Measurements from ENCODE around the gene EEPD1.

The EEPD1 gene

GRCh38 chr7:36165802-36166201 lies 12.7 kb downstream of the EEPD1 start:
- H3K79me2 ChIP-seq (ENCODE audit: low read length) = no peaks in the 10 kb centered on the region

GRCh38 chr7:36167403-36168050 lies 14.5 kb downstream of the EEPD1 start:
- Histone ChIP-seq H3K27me3 (ENCODE audit: low read depth, low read length) (peaks cover 3% of the 10 kb centered on the region; the same call in 1 of the 2 replicates), H4K20me1 (ENCODE audit: insufficient read depth, low read length) (no peaks in the 10 kb centered on the region), H3K4me3 (ENCODE audit: low read length) (no peak overlapping the region), H3K27ac (ENCODE audit: low read length) (no peak overlapping the region), H3K79me2 (ENCODE audit: low read length) (no peaks in the 10 kb centered on the region), H3K36me3 (replicated peaks; ENCODE audit: low read depth, low read length) (no peaks in the 10 kb centered on the region), H3K4me2 (ENCODE audit: low read length) (no peak overlapping the region), H2AFZ (ENCODE audit: low read depth, low read length) (no peak overlapping the region), H3K9ac (ENCODE audit: low read length) (no peak overlapping the region), H3K4me1 (ENCODE audit: low read length) (peaks cover 6% of the 10 kb centered on the region), H3K9me3 (ENCODE audit: insufficient read depth, low read length) (no peaks in the 10 kb centered on the region)
- TF ChIP-seq, protein P1, sequence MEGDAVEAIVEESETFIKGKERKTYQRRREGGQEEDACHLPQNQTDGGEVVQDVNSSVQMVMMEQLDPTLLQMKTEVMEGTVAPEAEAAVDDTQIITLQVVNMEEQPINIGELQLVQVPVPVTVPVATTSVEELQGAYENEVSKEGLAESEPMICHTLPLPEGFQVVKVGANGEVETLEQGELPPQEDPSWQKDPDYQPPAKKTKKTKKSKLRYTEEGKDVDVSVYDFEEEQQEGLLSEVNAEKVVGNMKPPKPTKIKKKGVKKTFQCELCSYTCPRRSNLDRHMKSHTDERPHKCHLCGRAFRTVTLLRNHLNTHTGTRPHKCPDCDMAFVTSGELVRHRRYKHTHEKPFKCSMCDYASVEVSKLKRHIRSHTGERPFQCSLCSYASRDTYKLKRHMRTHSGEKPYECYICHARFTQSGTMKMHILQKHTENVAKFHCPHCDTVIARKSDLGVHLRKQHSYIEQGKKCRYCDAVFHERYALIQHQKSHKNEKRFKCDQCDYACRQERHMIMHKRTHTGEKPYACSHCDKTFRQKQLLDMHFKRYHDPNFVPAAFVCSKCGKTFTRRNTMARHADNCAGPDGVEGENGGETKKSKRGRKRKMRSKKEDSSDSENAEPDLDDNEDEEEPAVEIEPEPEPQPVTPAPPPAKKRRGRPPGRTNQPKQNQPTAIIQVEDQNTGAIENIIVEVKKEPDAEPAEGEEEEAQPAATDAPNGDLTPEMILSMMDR (IDR thresholded peaks at IDR 0.05; ENCODE audit: low read depth, low read length) = no peak
- TF ChIP-seq EZH2phosphoT487 (IDR thresholded peaks at IDR 0.05; ENCODE audit: low read depth) = no peak

More at GRCh38 chr7:36165802-36166201, 12.7 kb downstream of the EEPD1 start:
- Histone ChIP-seq H3K4me1 (ENCODE audit: low read length) (peaks cover 6% of the 10 kb centered on the region), H4K20me1 (ENCODE audit: insufficient read depth, low read length) (no peaks in the 10 kb centered on the region), H2AFZ (ENCODE audit: low read depth, low read length) (no peak overlapping the region), H3K9me3 (ENCODE audit: insufficient read depth, low read length) (no peaks in the 10 kb centered on the region), H3K36me3 (replicated peaks; ENCODE audit: low read depth, low read length) (no peaks in the 10 kb centered on the region), H3K4me3 (ENCODE audit: low read length) (no peak overlapping the region), H3K9ac (ENCODE audit: low read length) (no peak overlapping the region), H3K27ac (ENCODE audit: low read length) (no peak overlapping the region), H3K27me3 (ENCODE audit: low read depth, low read length) (peaks cover 3% of the 10 kb centered on the region; the same call in 1 of the 2 replicates), H3K4me2 (ENCODE audit: low read length) (no peak overlapping the region; the same call in 1 of the 2 replicates)
- TF ChIP-seq EZH2phosphoT487 (IDR thresholded peaks at IDR 0.05; ENCODE audit: low read depth) = no peak
- TF ChIP-seq, protein P1 (IDR thresholded peaks at IDR 0.05; ENCODE audit: low read depth, low read length) = no peak

DNA sequence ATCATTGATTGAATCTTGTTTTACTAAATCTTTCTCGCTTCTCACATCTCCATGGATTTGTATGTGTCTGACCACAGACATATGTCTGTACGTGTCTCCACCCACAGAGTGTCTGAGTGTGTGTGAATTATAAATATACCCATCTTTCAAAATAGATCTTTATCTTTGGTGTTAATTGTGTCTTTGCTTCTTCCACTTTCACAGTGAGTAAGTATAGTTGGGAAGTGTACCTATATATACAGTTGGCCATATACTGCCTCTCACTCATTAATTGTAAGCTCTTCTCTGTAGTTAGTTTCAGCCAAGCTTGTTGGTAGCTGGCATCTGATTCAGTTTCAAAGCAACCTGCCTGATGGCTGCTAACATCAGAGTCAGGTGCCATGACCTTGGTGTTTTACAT lies 18.4 kb downstream of the EEPD1 start:
- Histone ChIP-seq H4K20me1 (ENCODE audit: insufficient read depth, low read length) (no peaks in the 10 kb centered on the region), H3K36me3 (replicated peaks; ENCODE audit: low read depth, low read length) (no peaks in the 10 kb centered on the region), H3K4me3 (ENCODE audit: low read length) (no peak overlapping the region), H3K4me1 (ENCODE audit: low read length) (no peaks in the 10 kb centered on the region), H3K79me2 (ENCODE audit: low read length) (no peaks in the 10 kb centered on the region), H3K27me3 (ENCODE audit: low read depth, low read length) (no peaks in the 10 kb centered on the region), H3K9me3 (ENCODE audit: insufficient read depth, low read length) (no peaks in the 10 kb centered on the region), H3K9ac (ENCODE audit: low read length) (no peak overlapping the region), H2AFZ (ENCODE audit: low read depth, low read length) (no peak overlapping the region), H3K27ac (ENCODE audit: low read length) (no peak overlapping the region), H3K4me2 (ENCODE audit: low read length) (no peak overlapping the region)
- TF ChIP-seq, protein P1 (IDR thresholded peaks at IDR 0.05; ENCODE audit: low read depth, low read length) = no peak
- no peak for TF ChIP-seq EZH2phosphoT487 (IDR thresholded peaks at IDR 0.05; ENCODE audit: low read depth)

DNA sequence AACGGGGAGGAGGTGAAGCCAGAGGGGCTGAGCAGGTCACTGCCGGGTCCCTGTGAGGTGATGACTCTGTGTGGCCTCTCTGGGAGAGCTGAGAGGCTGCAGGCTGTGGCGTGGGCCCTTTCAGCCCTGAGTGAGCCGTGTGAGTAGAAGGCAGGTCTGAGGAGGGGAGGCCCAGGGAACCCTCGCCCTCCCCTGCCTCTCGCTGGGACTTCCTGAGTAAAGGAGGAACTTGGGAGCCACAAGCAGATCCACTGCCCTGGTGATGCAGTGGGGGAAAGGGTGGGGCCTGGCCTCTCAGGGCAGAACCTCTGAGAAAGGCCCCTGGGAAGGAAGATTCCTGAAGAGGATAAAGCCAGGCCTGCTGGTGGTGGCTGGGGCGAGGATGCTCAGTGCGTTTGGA lies 22.8 kb downstream of the EEPD1 start:
- no peak overlapping the region for H3K4me2 ChIP-seq (ENCODE audit: low read length)
- no peak overlapping the region for H3K27ac ChIP-seq (ENCODE audit: low read length)
- no peak overlapping the region for H3K9ac ChIP-seq (ENCODE audit: low read length)
- no peaks in the 10 kb centered on the region for H3K4me1 ChIP-seq (ENCODE audit: low read length)
- no peaks in the 10 kb centered on the region for H3K9me3 ChIP-seq (ENCODE audit: insufficient read depth, low read length)
- no peak for TF ChIP-seq EZH2phosphoT487 (IDR thresholded peaks at IDR 0.05; ENCODE audit: low read depth)
- TF ChIP-seq, protein P1 (IDR thresholded peaks at IDR 0.05; ENCODE audit: low read depth, low read length) = no peak
- H3K27me3 ChIP-seq (ENCODE audit: low read depth, low read length) = no peaks in the 10 kb centered on the region
- H3K79me2 ChIP-seq (ENCODE audit: low read length) = no peaks in the 10 kb centered on the region
- no peak overlapping the region for H2AFZ ChIP-seq (ENCODE audit: low read depth, low read length)
- H3K36me3 ChIP-seq (replicated peaks; ENCODE audit: low read depth, low read length) = no peaks in the 10 kb centered on the region
- H3K4me3 ChIP-seq (ENCODE audit: low read length) = no peak overlapping the region
- H4K20me1 ChIP-seq (ENCODE audit: insufficient read depth, low read length) = no peaks in the 10 kb centered on the region

Measured in OCI-LY3 (cell line).